GM13977 (cell line): ENCODE measurements around the gene COQ3.

ENCODE experiments used
- DNase-seq: peaks from one replicate; pipeline ENCODE4 v3.0.0; 2012; ENCODE audit warnings: low spot score
- in situ Hi-C: fragments of 300-500 bp; cut with MboI; formaldehyde crosslinking; loops from one replicate; pipeline ENCODE4 v1.12.0; 2022; ENCODE audit warnings: low sequenced_read_pairs, low pct_unique_long_range_greater_than_20kb, mixed read lengths, inconsistent platforms; ENCODE audit not compliant: unreplicated experiment
- TF ChIP-seq, protein P1 (sequence below): IDR thresholded peaks from 2 replicates; pipeline ENCODE4 v1.5.1; 2012; ENCODE audit warnings: mild to moderate bottlenecking, control low read depth; ENCODE audit not compliant: insufficient read depth; ENCODE audit errors: extremely low read depth, missing control alignments

COQ3 gene

DNA sequence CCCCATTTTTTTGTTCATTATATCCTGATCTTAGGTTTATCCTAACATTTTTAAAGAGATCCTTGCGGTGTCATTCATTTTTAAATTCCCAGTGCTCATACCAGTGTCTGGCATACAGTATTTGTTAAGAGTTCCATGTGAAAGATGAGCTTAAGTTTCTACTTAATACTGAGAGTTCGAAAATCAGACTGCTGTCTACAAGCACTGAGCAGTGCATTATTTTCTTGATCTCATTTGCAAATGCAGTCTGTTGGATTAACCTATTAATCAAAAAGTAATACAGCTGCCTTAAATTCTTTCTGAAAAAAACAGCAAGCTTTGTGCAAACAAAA lies 663 bp downstream of the COQ3 start:
- in situ Hi-C loops = no loop called here
- TF ChIP-seq, protein P1, sequence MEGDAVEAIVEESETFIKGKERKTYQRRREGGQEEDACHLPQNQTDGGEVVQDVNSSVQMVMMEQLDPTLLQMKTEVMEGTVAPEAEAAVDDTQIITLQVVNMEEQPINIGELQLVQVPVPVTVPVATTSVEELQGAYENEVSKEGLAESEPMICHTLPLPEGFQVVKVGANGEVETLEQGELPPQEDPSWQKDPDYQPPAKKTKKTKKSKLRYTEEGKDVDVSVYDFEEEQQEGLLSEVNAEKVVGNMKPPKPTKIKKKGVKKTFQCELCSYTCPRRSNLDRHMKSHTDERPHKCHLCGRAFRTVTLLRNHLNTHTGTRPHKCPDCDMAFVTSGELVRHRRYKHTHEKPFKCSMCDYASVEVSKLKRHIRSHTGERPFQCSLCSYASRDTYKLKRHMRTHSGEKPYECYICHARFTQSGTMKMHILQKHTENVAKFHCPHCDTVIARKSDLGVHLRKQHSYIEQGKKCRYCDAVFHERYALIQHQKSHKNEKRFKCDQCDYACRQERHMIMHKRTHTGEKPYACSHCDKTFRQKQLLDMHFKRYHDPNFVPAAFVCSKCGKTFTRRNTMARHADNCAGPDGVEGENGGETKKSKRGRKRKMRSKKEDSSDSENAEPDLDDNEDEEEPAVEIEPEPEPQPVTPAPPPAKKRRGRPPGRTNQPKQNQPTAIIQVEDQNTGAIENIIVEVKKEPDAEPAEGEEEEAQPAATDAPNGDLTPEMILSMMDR = no peak
- DNase-seq = no peak

DNA sequence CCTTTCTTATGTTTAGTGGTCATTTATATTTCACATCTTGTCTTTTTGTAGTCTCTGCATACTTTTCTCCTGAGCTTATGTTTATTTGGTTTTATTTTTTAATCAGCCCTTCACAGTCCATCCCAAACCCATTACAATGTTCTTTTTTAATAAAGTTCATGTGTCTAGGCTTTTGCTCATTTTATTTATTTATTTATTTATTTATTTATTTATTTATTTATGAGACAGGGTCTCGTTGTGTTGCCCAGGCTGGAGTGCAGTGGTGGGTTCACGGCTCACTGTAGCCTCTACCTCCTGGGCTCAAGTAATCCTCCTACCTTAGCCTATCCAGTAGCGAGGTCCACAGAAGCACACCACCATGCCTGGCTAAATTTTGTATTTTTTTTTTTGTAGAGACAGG lies 3.1 kb downstream of the COQ3 start:
- no peak for DNase-seq
- TF ChIP-seq, protein P1 = no peak
- in situ Hi-C loops = no loop called here

DNA sequence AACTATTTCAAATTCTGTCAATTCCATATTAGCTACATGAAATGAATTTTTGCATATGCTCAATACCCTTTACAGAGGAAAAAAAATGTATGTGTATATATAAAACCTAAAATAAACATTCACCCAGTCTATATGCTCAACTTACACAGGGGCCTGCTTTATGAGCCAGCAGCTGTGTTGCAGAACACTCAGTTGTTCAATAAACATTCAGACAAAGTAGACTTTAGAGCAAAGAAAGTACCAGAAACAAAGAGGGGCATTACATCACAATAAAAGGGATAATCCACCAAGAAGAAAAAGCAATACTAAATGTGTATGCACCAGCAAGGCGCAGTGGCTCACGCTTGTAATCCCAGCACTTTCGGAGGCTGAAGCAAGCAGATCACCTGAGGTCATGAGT lies 9.5 kb downstream of the COQ3 start:
- no peak for DNase-seq
- TF ChIP-seq, protein P1 = no peak
- in situ Hi-C loops = no loop called here

DNA sequence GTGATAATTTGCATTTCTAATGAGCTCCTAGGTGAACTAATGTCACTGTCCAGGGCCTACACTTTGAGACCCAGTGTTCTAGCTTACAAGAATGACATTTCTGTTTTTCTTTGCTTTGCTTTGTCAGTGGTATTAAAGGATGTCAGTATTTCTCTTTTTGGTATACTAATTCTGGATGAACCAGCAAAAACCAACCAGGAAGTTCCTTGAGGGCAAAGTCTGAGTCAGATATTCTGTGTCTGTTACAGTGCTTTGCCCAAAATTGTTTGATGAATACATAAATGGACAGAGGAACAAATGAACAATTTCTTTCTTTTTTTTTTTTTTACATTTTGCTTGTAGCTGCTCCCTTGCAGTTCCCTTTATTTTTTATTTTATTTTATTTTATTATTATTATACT lies 15.4 kb downstream of the COQ3 start:
- no peak for DNase-seq
- TF ChIP-seq, protein P1 = no peak
- in situ Hi-C loops = no loop called here

DNA sequence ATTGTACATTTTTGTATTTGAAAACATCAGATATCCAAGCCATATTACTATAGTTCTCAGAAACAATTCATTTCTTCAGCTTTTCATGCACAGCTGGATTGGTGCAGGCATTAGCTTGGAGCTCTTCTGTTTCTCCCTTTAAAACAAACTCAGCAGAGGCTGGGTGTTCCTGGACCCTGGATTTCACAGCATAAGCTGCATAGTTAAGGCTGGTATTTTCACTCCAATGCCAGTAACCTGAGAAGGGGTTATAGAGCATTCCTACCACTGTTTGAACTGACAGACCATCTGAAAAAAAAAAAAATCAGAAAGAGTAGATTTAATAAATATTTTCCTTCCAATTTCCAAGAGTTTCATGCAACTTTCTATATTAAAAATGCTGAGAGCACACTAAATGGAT lies 24.5 kb downstream of the COQ3 start:
- TF ChIP-seq, protein P1 = no peak
- in situ Hi-C loops = no loop called here
- DNase-seq = no peak

DNA sequence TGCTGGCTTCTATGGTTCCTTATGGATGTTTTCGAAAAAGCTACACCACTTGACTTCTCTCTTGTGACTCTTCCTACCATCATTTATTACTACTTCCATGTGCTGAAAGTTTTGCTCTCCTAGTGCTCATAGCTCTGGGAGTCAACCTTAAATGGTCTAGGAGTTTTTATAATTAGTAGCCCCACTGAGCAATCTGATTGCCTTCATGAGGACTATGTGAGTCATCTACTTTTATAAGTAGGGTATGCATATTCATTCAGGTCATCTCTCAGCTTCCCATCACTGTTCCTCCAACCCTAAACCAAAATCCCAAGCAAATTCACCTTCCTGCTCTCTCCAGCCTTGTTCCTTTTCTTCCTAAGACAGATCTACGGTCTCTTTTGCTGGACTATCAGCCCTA lies 27.1 kb downstream of the COQ3 start:
- DNase-seq = no peak
- TF ChIP-seq, protein P1 = no peak
- in situ Hi-C loops = no loop called here

DNA sequence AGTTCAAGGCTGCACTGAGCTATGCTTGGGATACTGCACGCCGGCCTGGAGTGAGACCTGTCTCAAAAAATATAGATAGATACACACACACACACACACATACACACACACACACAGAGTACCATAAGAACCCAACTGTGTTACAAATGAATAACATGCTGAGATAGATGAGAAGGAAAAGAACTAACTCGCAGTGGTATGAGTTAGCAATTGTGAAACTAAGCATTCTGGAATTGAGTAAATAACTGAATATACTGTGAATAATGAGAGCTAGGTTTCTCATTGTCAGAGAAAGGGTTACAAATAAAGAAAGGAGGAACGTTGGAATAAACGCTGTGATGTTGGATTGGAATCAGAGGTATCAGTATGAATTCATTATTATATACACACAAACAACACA lies 30.0 kb downstream of the COQ3 start:
- DNase-seq = peak; percentile 30
- TF ChIP-seq, protein P1 = no peak

More for the DNA sequence above, 30.0 kb downstream of the COQ3 start:
- in situ Hi-C loops = no loop called here
